SK-N-SH treated with all-trans-retinoic acid at 6 μM for 48 hours (cell line): ENCODE measurements around the gene ABCC10.

Experiments used
- ATAC-seq: fragments of 200-7000 bp; cut with Tn5 transposase; 3 replicates; pipeline ENCODE4 v1.9.1; 2020; ENCODE audit warnings: mild to moderate bottlenecking, moderate library complexity
- ARNTL ChIP-seq: fragments of 450-650 bp; formaldehyde crosslinking; IDR thresholded peaks from 2 replicates; pipeline ENCODE4 v1.5.0; 2020; ENCODE audit warnings: low read depth, mild to moderate bottlenecking, moderate library complexity, borderline replicate concordance
- BACH2 ChIP-seq: fragments of 250-450 bp; sonication (Bioruptor Pico); IDR thresholded peaks from 2 replicates; pipeline ENCODE4 v1.9.0; 2021; ENCODE audit warnings: mild to moderate bottlenecking, borderline replicate concordance
- CSRNP3 ChIP-seq: fragments of 250-450 bp; sonication (Bioruptor Pico); IDR thresholded peaks from 2 replicates; pipeline ENCODE4 v1.5.1; 2021; ENCODE audit warnings: mild to moderate bottlenecking, moderate library complexity
- GLIS3 ChIP-seq: fragments of 250-450 bp; sonication (Bioruptor Pico); IDR thresholded peaks from 2 replicates; pipeline ENCODE4 v1.5.0; 2020; ENCODE audit warnings: mild to moderate bottlenecking, moderate library complexity
- OSR1 ChIP-seq: fragments of 250-450 bp; sonication (Bioruptor Pico); IDR thresholded peaks from 2 replicates; pipeline ENCODE4 v1.8.0; 2022; ENCODE audit warnings: moderate library complexity, mild to moderate bottlenecking, inconsistent platforms
- PPARA ChIP-seq: fragments of 250-450 bp; sonication (Bioruptor Pico); IDR thresholded peaks from 2 replicates; pipeline ENCODE4 v1.5.0; 2020; ENCODE audit warnings: mild to moderate bottlenecking, borderline replicate concordance
- RARB ChIP-seq: fragments of 250-450 bp; sonication (Bioruptor Pico); IDR thresholded peaks from 2 replicates; pipeline ENCODE4 v1.8.0; 2021; ENCODE audit warnings: mild to moderate bottlenecking, moderate library complexity
- SNAI2 ChIP-seq: fragments of 250-450 bp; sonication (Bioruptor Pico); IDR thresholded peaks from 2 replicates; pipeline ENCODE4 v1.5.0; 2020; ENCODE audit warnings: mild to moderate bottlenecking, moderate library complexity
- TCF4 ChIP-seq: fragments of 250-450 bp; sonication (Bioruptor Pico); IDR thresholded peaks from 2 replicates; pipeline ENCODE4 v1.8.0; 2021; ENCODE audit warnings: mild to moderate bottlenecking, moderate library complexity, borderline replicate concordance
- TOX ChIP-seq: fragments of 250-450 bp; sonication (Bioruptor Pico); IDR thresholded peaks from 2 replicates; pipeline ENCODE4 v1.8.0; 2021; ENCODE audit warnings: mild to moderate bottlenecking, moderate library complexity, borderline replicate concordance
- ZC3H10 ChIP-seq: fragments of 250-450 bp; sonication (Bioruptor Pico); IDR thresholded peaks from 2 replicates; pipeline ENCODE4 v1.5.1; 2021; ENCODE audit warnings: mild to moderate bottlenecking, moderate library complexity
- ZFP3 ChIP-seq: fragments of 250-450 bp; sonication (Bioruptor Pico); IDR thresholded peaks from 2 replicates; pipeline ENCODE4 v1.5.0; 2020; ENCODE audit warnings: mild to moderate bottlenecking, moderate library complexity
- ZFP30 ChIP-seq: fragments of 450-650 bp; formaldehyde crosslinking; IDR thresholded peaks from 2 replicates; pipeline ENCODE4 v1.5.0; 2022; ENCODE audit warnings: mild to moderate bottlenecking, moderate library complexity
- ZNF565 ChIP-seq: fragments of 450-650 bp; formaldehyde crosslinking; conservative IDR thresholded peaks from 2 replicates; pipeline ENCODE4 v1.5.0; 2020; ENCODE audit warnings: low read depth, mild to moderate bottlenecking, moderate library complexity
- ZNF70 ChIP-seq: fragments of 450-650 bp; formaldehyde crosslinking; IDR thresholded peaks from 2 replicates; pipeline ENCODE4 v1.5.0; 2020; ENCODE audit warnings: mild to moderate bottlenecking, moderate library complexity
- ZNF8 ChIP-seq: fragments of 450-650 bp; formaldehyde crosslinking; IDR thresholded peaks from 2 replicates; pipeline ENCODE4 v1.5.0; 2020; ENCODE audit warnings: mild to moderate bottlenecking, moderate library complexity
- TF ChIP-seq, protein P1 (sequence below): fragments of 250-450 bp; sonication (Bioruptor Pico); IDR thresholded peaks from 2 replicates; pipeline ENCODE4 v1.8.0; 2020; ENCODE audit warnings: mild to moderate bottlenecking, moderate library complexity, borderline replicate concordance
- TF ChIP-seq, protein P2 (sequence below): fragments of 250-450 bp; sonication (Bioruptor Pico); IDR thresholded peaks from 2 replicates; pipeline ENCODE4 v1.5.0; 2020; ENCODE audit warnings: mild to moderate bottlenecking, moderate library complexity
- TF ChIP-seq, protein P3 (sequence below): fragments of 250-450 bp; sonication (Bioruptor Pico); IDR thresholded peaks from 2 replicates; pipeline ENCODE4 v1.8.0; 2021; ENCODE audit warnings: low read depth, mild to moderate bottlenecking, moderate library complexity, borderline replicate concordance

The ABCC10 gene

DNA sequence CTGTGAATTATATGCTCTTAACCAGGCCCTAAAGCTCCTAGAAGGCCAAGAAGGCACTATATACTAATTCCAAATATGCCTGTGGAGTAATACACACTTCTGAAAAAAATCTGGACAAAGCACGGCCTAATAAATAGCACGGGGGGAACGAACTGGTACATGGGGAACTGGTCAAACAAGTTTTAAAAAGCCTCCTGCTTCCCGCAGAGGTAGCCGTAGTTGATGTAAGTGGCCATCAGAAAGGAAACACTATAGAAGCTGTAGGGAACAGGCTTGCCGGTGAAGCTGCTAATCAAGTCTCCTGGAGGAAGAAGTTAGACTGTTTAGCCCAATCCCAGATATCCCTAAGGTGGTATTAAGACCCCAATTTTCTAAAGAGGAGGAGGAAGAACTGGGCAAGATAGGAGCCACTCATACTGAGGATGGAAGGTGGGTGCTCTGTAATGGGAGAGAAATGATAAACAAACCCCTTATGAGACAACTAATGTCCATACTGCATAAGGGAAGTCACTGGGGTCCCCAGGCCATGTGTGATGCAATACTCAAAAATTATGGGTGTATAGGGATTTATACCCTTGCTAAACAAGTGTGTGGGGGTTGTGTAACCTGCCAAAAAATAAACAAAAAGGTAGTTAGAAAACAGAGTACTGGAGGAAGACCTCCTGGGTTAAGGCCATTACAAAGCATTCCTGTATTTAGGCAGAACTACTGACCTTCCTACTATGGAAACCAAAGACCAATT, 30.8 kb upstream of the ABCC10 start:
- no peak for ATAC-seq
- TF ChIP-seq ZNF565 (CRISPR knock-in tag) (no peak), TOX (CRISPR knock-in tag) (no peak), OSR1 (CRISPR knock-in tag) (no peak), CSRNP3 (CRISPR knock-in tag) (no peak), GLIS3 (CRISPR knock-in tag) (no peak), ZFP30 (CRISPR knock-in tag) (no peak), ARNTL (CRISPR knock-in tag) (no peak), ZNF8 (CRISPR knock-in tag) (no peak), PPARA (CRISPR knock-in tag) (no peak), RARB (no peak), ZFP3 (CRISPR knock-in tag) (no peak)
- TF ChIP-seq, protein P1, sequence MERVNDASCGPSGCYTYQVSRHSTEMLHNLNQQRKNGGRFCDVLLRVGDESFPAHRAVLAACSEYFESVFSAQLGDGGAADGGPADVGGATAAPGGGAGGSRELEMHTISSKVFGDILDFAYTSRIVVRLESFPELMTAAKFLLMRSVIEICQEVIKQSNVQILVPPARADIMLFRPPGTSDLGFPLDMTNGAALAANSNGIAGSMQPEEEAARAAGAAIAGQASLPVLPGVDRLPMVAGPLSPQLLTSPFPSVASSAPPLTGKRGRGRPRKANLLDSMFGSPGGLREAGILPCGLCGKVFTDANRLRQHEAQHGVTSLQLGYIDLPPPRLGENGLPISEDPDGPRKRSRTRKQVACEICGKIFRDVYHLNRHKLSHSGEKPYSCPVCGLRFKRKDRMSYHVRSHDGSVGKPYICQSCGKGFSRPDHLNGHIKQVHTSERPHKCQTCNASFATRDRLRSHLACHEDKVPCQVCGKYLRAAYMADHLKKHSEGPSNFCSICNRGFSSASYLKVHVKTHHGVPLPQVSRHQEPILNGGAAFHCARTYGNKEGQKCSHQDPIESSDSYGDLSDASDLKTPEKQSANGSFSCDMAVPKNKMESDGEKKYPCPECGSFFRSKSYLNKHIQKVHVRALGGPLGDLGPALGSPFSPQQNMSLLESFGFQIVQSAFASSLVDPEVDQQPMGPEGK (CRISPR knock-in tag) = no peak
- TF ChIP-seq, protein P2, sequence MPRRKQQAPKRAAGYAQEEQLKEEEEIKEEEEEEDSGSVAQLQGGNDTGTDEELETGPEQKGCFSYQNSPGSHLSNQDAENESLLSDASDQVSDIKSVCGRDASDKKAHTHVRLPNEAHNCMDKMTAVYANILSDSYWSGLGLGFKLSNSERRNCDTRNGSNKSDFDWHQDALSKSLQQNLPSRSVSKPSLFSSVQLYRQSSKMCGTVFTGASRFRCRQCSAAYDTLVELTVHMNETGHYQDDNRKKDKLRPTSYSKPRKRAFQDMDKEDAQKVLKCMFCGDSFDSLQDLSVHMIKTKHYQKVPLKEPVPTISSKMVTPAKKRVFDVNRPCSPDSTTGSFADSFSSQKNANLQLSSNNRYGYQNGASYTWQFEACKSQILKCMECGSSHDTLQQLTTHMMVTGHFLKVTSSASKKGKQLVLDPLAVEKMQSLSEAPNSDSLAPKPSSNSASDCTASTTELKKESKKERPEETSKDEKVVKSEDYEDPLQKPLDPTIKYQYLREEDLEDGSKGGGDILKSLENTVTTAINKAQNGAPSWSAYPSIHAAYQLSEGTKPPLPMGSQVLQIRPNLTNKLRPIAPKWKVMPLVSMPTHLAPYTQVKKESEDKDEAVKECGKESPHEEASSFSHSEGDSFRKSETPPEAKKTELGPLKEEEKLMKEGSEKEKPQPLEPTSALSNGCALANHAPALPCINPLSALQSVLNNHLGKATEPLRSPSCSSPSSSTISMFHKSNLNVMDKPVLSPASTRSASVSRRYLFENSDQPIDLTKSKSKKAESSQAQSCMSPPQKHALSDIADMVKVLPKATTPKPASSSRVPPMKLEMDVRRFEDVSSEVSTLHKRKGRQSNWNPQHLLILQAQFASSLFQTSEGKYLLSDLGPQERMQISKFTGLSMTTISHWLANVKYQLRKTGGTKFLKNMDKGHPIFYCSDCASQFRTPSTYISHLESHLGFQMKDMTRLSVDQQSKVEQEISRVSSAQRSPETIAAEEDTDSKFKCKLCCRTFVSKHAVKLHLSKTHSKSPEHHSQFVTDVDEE (CRISPR knock-in tag) = no peak

- ATAC-seq = no peak
- no peak for TF ChIP-seq ZC3H10
- no peak for TF ChIP-seq TOX (CRISPR knock-in tag)
- TF ChIP-seq, protein P3, sequence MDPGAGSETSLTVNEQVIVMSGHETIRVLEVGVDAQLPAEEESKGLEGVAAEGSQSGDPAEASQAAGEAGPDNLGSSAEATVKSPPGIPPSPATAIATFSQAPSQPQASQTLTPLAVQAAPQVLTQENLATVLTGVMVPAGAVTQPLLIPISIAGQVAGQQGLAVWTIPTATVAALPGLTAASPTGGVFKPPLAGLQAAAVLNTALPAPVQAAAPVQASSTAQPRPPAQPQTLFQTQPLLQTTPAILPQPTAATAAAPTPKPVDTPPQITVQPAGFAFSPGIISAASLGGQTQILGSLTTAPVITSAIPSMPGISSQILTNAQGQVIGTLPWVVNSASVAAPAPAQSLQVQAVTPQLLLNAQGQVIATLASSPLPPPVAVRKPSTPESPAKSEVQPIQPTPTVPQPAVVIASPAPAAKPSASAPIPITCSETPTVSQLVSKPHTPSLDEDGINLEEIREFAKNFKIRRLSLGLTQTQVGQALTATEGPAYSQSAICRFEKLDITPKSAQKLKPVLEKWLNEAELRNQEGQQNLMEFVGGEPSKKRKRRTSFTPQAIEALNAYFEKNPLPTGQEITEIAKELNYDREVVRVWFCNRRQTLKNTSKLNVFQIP (CRISPR knock-in tag) = no peak
- TF ChIP-seq PPARA (CRISPR knock-in tag) = no peak
- no peak for TF ChIP-seq ZNF70 (CRISPR knock-in tag)
- no peak for TF ChIP-seq ZNF8 (CRISPR knock-in tag)
- no peak for TF ChIP-seq RARB
- TF ChIP-seq, protein P2 (CRISPR knock-in tag) = no peak
- no peak for TF ChIP-seq TCF4
- no peak for TF ChIP-seq BACH2 (CRISPR knock-in tag)
- no peak for TF ChIP-seq ZFP3 (CRISPR knock-in tag)
- TF ChIP-seq SNAI2 (CRISPR knock-in tag) = no peak
These were observed 27.3 kb upstream of the ABCC10 start for GRCh38 chr6:43399932-43400487.
